ENCODE measurements around the gene OSM. TPM values are rescaled to one million over a fixed set of nuclear protein-coding genes. Genes with fewer than 3 reads are reported as not detected.

Gene OSM
- polyA plus RNA-seq, 2 donors: 0.22 to 0.63 TPM

DNA sequence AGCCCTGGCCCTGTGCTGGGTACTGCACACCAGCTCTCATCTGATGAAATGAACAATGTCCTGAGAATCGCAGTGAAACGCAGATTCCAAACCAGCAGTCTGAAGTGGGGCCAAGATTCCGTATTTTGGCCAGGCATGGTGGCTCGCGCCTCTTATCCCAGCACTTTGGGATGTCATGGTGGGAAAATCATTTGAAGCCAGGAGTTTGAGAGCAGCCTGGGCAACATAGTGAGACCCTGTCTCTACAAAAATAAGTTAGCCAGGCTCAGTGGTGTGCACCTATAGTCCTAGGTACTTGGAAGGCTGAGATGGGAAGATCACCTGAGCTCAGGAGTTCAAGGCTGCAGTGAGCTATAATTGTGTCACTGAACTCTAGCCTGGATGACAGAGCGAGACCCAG is 33.1 kb downstream of the OSM start:
- H3K4me1 ChIP-seq (ENCODE audit: control insufficient read depth in 2 of 2, insufficient read depth in 2 of 2, low read length in 1 of 2): peaks cover 0 to 5% of the 10 kb centered on the region in 2 donors
- no peak overlapping the region for H3K4me3 ChIP-seq (ENCODE audit: low read depth in 1 of 2, low read length in 2 of 2)
- H3K27me3 ChIP-seq (ENCODE audit: control insufficient read depth in 1 of 2, insufficient read depth in 2 of 2, low read length in 2 of 2): no peaks in the 10 kb centered on the region
- no peak overlapping the region for H3K27ac ChIP-seq (ENCODE audit: low read depth in 2 of 2, low read length in 1 of 2)
- no peaks in the 10 kb centered on the region for H3K36me3 ChIP-seq (ENCODE audit: control insufficient read depth in 2 of 2, insufficient read depth in 2 of 2, low read length in 1 of 2)
- no peaks in the 10 kb centered on the region for H3K9me3 ChIP-seq (ENCODE audit: control insufficient read depth in 2 of 2, insufficient read depth in 1 of 2, low read depth in 1 of 2, low read length in 1 of 2)
- 85 to 88% methylated on average over 6 of the region's 6 CpGs for WGBS, 2 donors

DNA sequence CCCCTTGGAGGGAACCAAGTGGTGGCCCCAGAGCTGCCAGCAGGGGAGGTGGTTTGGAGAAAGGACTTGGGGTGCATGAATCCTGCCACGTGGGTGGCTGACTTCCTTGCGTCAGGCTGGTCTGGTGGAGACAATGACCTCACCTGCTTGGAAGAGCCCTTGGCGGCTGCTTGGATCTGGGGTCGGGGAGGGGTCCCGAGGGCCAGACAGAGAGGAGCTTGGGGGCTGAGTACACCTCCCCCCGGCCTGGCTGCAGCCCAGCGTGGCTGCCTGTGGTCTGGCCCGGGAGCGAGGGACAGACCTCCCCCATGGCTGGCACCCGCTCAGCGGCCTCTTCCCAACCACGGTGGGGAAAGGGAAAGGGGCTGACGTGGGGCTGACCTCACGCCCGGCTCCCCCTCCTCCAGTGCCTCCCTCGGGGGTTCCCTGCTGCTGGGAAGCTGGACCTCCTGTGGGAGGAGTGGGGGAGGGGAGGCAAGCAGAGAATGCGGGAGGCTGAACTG is 33.9 kb downstream of the OSM start:
- H3K9me3 ChIP-seq (ENCODE audit: control insufficient read depth in 2 of 2, insufficient read depth in 1 of 2, low read depth in 1 of 2, low read length in 1 of 2): no peaks in the 10 kb centered on the region
- H3K36me3 ChIP-seq (ENCODE audit: control insufficient read depth in 2 of 2, insufficient read depth in 2 of 2, low read length in 1 of 2): no peaks in the 10 kb centered on the region
- no peaks in the 10 kb centered on the region for H3K27me3 ChIP-seq (ENCODE audit: control insufficient read depth in 1 of 2, insufficient read depth in 2 of 2, low read length in 2 of 2)
- H3K27ac ChIP-seq (ENCODE audit: low read depth in 2 of 2, low read length in 1 of 2): no peak overlapping the region
- 55 to 58% methylated on average over 17 of the region's 17 CpGs for WGBS, 2 donors
- peaks cover 0 to 5% of the 10 kb centered on the region in 2 donors for H3K4me1 ChIP-seq (ENCODE audit: control insufficient read depth in 2 of 2, insufficient read depth in 2 of 2, low read length in 1 of 2)
- H3K4me3 ChIP-seq (ENCODE audit: low read depth in 1 of 2, low read length in 2 of 2): no peak overlapping the region

DNA sequence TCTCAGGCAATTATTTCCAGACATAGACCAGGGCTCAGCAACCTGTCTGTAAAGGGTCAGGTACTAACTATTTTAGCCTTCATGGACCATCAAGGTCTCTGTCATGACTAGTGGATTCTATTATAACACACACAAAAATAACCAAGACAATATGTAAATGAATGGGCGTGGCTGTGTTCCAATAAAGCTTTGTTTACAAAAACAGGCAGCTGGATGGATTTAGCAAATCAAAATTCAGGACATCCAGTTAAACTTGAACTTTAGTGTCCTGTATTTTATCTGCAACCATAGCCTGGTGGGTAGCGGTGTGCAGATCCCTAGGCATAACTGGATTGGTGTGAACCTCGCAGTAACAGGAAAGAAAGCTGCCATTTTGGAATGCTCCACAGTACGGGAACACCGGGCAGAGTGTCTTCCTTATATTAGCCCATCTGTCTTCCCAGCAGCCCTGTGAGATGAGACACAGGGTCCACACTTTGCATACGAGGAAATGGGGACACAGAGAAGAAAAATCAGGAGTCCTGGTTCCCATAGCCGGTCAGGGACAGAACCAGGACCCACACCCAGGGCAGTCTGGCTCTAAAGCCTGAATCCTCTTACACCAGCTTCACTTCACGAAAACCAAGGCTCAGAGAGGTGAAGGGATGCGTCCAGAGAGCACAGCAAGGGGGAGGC is 35.7 kb downstream of the OSM start:
- Histone ChIP-seq H3K4me3 (ENCODE audit: low read depth in 1 of 2, low read length in 2 of 2) (no peak overlapping the region), H3K4me1 (ENCODE audit: control insufficient read depth in 2 of 2, insufficient read depth in 2 of 2, low read length in 1 of 2) (peaks cover 0 to 5% of the 10 kb centered on the region in 2 donors), H3K36me3 (ENCODE audit: control insufficient read depth in 2 of 2, insufficient read depth in 2 of 2, low read length in 1 of 2) (no peaks in the 10 kb centered on the region), H3K27ac (ENCODE audit: low read depth in 2 of 2, low read length in 1 of 2) (no peak overlapping the region), H3K27me3 (ENCODE audit: control insufficient read depth in 1 of 2, insufficient read depth in 2 of 2, low read length in 2 of 2) (no peaks in the 10 kb centered on the region), H3K9me3 (ENCODE audit: control insufficient read depth in 2 of 2, insufficient read depth in 1 of 2, low read depth in 1 of 2, low read length in 1 of 2) (no peaks in the 10 kb centered on the region)
- 89 to 91% methylated on average over 9 of the region's 9 CpGs for WGBS, 2 donors

DNA sequence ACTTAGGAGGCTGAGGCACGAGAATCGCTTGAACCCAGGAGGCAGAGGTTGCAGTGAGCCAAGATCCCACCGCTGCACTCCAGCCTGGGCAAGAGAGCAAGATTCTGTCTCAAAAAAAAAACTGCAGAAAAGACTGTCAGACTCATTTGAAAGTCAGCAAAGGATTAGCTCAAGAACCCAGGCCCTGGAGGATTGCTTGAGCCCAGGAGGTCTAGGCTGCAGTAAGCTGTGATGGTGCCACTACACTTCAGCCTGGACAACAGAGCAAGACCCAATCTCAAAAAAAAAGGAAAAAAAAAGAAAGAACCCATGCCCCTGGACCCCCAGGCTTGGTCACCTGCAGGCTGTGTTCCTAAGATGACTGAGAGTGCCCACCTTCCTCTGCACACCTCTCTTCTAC is 36.3 kb downstream of the OSM start:
- H3K27me3 ChIP-seq (ENCODE audit: control insufficient read depth in 1 of 2, insufficient read depth in 2 of 2, low read length in 2 of 2): no peaks in the 10 kb centered on the region
- no peak overlapping the region for H3K4me3 ChIP-seq (ENCODE audit: low read depth in 1 of 2, low read length in 2 of 2)
- no peaks in the 10 kb centered on the region for H3K36me3 ChIP-seq (ENCODE audit: control insufficient read depth in 2 of 2, insufficient read depth in 2 of 2, low read length in 1 of 2)
- H3K4me1 ChIP-seq (ENCODE audit: control insufficient read depth in 2 of 2, insufficient read depth in 2 of 2, low read length in 1 of 2): peaks cover 0 to 3% of the 10 kb centered on the region in 2 donors
- H3K27ac ChIP-seq (ENCODE audit: low read depth in 2 of 2, low read length in 1 of 2): no peak overlapping the region
- H3K9me3 ChIP-seq (ENCODE audit: control insufficient read depth in 2 of 2, insufficient read depth in 1 of 2, low read depth in 1 of 2, low read length in 1 of 2): no peaks in the 10 kb centered on the region
- WGBS, 2 donors: 99% methylated on average over 3 of the region's 3 CpGs

DNA sequence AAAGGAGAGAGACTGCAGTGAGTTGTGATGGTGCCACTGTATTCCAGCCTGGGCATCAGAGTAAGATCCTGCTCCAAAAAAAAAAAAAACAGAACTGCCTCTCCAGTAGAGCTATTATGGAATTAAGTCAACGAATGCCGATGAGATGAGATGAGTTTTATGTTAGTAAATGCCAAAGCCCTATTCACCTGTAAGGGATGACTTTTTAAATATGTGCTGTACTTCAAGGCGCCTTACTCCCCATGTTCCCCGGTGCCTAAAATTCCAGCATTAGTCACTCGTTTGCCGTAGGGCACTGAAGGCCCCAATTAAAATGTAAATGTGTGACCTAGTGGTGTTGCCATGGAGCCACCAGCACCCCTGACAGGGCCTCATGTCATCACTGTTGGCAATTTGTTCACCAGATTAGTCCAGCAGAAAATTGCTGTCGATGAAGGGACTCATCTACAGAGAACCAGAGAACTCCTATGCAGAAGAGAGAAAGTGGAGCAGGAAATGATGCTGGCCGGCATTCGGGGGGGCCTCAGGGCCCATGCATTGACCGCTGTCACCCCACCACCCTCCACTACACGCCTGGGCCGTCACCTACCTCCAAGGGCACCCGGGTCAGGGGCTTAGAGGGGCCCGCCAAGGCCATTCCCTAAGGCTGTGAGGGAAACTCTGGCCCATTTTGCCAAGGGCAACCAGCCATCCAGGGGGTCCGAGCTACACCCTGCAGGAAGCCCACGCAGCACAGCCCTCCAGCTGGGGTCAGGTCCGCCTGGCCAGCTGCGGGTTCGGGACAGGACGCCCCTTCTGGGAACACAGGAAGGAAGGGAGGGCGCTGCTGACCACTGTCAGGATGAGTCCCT is 37.9 kb downstream of the OSM start:
- Histone ChIP-seq H3K27ac (ENCODE audit: low read depth in 2 of 2, low read length in 1 of 2) (no peak overlapping the region), H3K4me3 (ENCODE audit: low read depth in 1 of 2, low read length in 2 of 2) (no peak overlapping the region), H3K27me3 (ENCODE audit: control insufficient read depth in 1 of 2, insufficient read depth in 2 of 2, low read length in 2 of 2) (no peaks in the 10 kb centered on the region), H3K4me1 (ENCODE audit: control insufficient read depth in 2 of 2, insufficient read depth in 2 of 2, low read length in 1 of 2) (peaks cover 0 to 2% of the 10 kb centered on the region in 2 donors), H3K36me3 (ENCODE audit: control insufficient read depth in 2 of 2, insufficient read depth in 2 of 2, low read length in 1 of 2) (no peaks in the 10 kb centered on the region), H3K9me3 (ENCODE audit: control insufficient read depth in 2 of 2, insufficient read depth in 1 of 2, low read depth in 1 of 2, low read length in 1 of 2) (no peaks in the 10 kb centered on the region)
- 59 to 65% methylated on average over 20 to 21 of the region's 21 CpGs for WGBS, 2 donors

DNA sequence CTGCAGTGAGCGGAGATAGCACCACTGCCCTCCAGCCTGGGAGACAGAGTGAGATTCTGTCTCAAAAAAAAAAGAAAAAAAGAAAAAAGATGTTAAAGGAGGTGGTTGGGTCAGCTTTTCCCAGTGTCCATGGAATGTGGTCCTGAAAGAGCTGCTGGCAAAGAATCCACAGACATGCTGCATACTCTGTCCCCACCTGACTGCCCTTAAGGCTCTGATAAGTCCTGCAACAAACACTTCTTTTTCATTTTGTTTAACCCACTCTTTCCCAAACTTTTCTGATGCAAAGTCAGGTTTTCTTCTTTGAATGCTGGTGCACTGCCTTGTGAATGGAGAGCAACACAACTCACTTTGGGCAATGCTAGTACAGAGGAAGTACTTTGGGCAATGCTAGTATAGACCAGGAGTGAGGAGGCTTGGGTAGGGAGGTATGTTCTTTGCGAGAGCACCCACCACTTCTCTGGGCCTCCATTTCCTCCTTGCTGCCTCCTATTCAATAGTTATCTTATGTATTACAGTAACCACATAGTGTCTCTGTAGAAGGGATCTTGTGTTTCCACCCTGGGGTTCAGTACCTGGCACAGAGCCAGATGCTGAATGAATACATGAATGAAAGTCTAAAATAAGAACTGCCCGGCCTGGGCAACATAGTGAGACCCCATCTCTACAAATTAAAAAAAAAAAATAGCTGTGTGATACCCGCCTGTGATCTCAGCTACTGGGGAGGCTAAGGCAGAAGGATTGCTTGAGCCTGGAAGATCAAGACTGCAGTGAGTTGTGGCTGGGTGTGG is 39.0 kb downstream of the OSM start:
- Histone ChIP-seq H3K27me3 (ENCODE audit: control insufficient read depth in 1 of 2, insufficient read depth in 2 of 2, low read length in 2 of 2) (no peaks in the 10 kb centered on the region), H3K4me3 (ENCODE audit: low read depth in 1 of 2, low read length in 2 of 2) (no peak overlapping the region), H3K9me3 (ENCODE audit: control insufficient read depth in 2 of 2, insufficient read depth in 1 of 2, low read depth in 1 of 2, low read length in 1 of 2) (no peaks in the 10 kb centered on the region), H3K27ac (ENCODE audit: low read depth in 2 of 2, low read length in 1 of 2) (no peak overlapping the region), H3K4me1 (ENCODE audit: control insufficient read depth in 2 of 2, insufficient read depth in 2 of 2, low read length in 1 of 2) (peaks cover 0 to 2% of the 10 kb centered on the region in 2 donors), H3K36me3 (ENCODE audit: control insufficient read depth in 2 of 2, insufficient read depth in 2 of 2, low read length in 1 of 2) (no peaks in the 10 kb centered on the region)
- WGBS, 2 donors: 83% methylated on average over 4 of the region's 4 CpGs

DNA sequence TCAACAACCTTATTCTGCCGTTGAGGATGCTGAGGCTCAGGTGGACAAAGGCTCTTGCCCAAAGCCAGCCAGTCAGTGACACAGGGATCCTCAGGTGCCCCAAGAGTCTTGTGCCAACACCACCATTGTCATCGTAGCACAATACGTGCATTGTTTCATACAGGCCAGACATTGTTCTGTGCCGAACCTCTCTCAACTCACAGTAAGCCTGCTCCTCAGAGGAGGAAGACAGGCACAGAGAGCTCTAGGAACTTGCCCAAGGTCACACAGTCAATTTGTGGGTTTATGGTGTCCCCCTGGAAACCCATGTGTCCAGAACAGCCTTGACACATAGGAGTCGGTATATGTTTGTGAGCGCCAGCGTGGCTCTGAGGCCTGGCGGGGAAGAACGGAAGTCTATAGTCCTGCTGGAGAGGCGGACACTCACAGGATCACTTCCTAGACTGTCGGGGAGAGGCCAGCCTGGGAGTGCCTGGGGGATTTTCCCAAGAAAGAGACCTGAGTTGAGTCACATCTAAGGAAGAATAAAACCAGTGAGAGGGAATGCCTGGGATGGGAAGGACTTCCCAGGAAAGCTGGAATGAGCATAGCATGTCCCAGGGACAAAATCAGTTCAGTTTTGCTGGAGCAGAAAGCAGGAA is 40.3 kb downstream of the OSM start:
- H3K9me3 ChIP-seq (ENCODE audit: control insufficient read depth in 2 of 2, insufficient read depth in 1 of 2, low read depth in 1 of 2, low read length in 1 of 2): no peaks in the 10 kb centered on the region
- H3K27ac ChIP-seq (ENCODE audit: low read depth in 2 of 2, low read length in 1 of 2): no peak overlapping the region
- no peaks in the 10 kb centered on the region for H3K27me3 ChIP-seq (ENCODE audit: control insufficient read depth in 1 of 2, insufficient read depth in 2 of 2, low read length in 2 of 2)
- H3K4me1 ChIP-seq (ENCODE audit: control insufficient read depth in 2 of 2, insufficient read depth in 2 of 2, low read length in 1 of 2): peaks cover 0 to 2% of the 10 kb centered on the region in 2 donors
- 82 to 84% methylated on average over 11 of the region's 11 CpGs for WGBS, 2 donors
- no peak overlapping the region for H3K4me3 ChIP-seq (ENCODE audit: low read depth in 1 of 2, low read length in 2 of 2)
- no peaks in the 10 kb centered on the region for H3K36me3 ChIP-seq (ENCODE audit: control insufficient read depth in 2 of 2, insufficient read depth in 2 of 2, low read length in 1 of 2)

DNA sequence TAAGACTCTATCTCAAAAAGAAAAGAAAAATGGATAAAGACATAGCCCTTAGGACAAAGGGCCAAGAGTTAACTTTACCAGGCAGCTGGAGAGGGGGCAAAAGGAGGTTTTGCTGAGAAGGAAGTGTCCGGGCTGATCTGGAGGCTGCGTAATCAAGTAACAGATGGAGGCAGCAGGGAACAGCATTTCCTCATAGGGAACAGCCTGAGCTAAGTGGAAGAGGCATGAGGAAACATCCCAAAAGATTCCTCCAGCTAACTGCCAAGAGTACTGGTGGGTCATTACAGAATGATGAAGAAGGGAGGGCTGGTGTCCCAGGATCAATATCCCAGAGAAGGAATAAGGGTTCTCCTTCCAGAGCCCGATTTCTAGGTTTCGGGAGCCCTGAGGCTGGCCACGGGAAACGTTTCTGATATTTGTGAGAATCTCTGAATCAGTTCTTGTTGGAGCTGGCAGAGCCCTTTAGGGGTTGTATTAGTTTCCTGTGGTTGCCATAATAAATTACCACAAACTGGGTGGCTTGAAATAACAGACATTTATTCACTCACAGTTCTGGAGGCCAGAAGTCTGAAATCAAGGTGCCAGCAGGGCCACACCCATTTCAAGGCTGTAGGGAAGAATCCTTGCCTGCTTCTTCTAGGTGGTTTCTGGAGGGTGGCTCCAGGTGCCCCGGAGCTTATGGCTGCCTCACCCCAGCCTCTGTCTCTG is 41.3 kb downstream of the OSM start:
- Histone ChIP-seq H3K27me3 (ENCODE audit: control insufficient read depth in 1 of 2, insufficient read depth in 2 of 2, low read length in 2 of 2) (no peaks in the 10 kb centered on the region), H3K36me3 (ENCODE audit: control insufficient read depth in 2 of 2, insufficient read depth in 2 of 2, low read length in 1 of 2) (no peaks in the 10 kb centered on the region), H3K4me1 (ENCODE audit: control insufficient read depth in 2 of 2, insufficient read depth in 2 of 2, low read length in 1 of 2) (peaks cover 0 to 2% of the 10 kb centered on the region in 2 donors), H3K9me3 (ENCODE audit: control insufficient read depth in 2 of 2, insufficient read depth in 1 of 2, low read depth in 1 of 2, low read length in 1 of 2) (no peaks in the 10 kb centered on the region), H3K27ac (ENCODE audit: low read depth in 2 of 2, low read length in 1 of 2) (no peak overlapping the region), H3K4me3 (ENCODE audit: low read depth in 1 of 2, low read length in 2 of 2) (no peak overlapping the region)
- 64 to 73% methylated on average over 7 of the region's 7 CpGs for WGBS, 2 donors

Data from esophagus (tissue), 2 donors.